Hepatocyte (in vitro differentiated cells): ENCODE results near the gene ZFP36L2. TPM values are rescaled to one million over a fixed set of nuclear protein-coding genes. Genes with fewer than 3 reads are reported as not detected.

Experiments
- DNase-seq: peaks from one replicate; pipeline ENCODE4 v3.0.0-alpha.2; 2016; ENCODE audit warnings: low spot score
- H2AFZ ChIP-seq: fragments of 200-600 bp; sonication (generic); 2 replicates; pipeline ENCODE4 v1.6.0; 2016; ENCODE audit warnings: antibody characterized with exemption, mild to moderate bottlenecking
- H3K27ac ChIP-seq: fragments of 200-600 bp; sonication (generic); 2 replicates; pipeline ENCODE4 v1.5.1; 2016; ENCODE audit warnings: mild to moderate bottlenecking
- H3K27me3 ChIP-seq: fragments of 200-600 bp; sonication (generic); 2 replicates; pipeline ENCODE4 v1.6.1; 2016
- H3K36me3 ChIP-seq: fragments of 200-600 bp; sonication (generic); replicated peaks from 2 replicates; pipeline ENCODE4 v1.5.1; 2016; ENCODE audit warnings: low read depth; ENCODE audit not compliant: insufficient read depth
- H3K4me1 ChIP-seq: fragments of 200-600 bp; sonication (generic); 2 replicates; pipeline ENCODE4 v1.5.1; 2016; ENCODE audit warnings: mild to moderate bottlenecking, moderate library complexity; ENCODE audit not compliant: insufficient read depth
- H3K4me2 ChIP-seq: fragments of 200-600 bp; sonication (generic); 2 replicates; pipeline ENCODE4 v1.6.0; 2016
- H3K4me3 ChIP-seq: fragments of 200-600 bp; sonication (generic); 2 replicates; pipeline ENCODE4 v1.5.1; 2016; ENCODE audit warnings: mild to moderate bottlenecking
- H3K79me2 ChIP-seq: fragments of 200-600 bp; sonication (generic); 2 replicates; pipeline ENCODE4 v1.6.0; 2017; ENCODE audit warnings: mild to moderate bottlenecking
- H3K9me2 ChIP-seq: fragments of 200-600 bp; sonication (generic); replicated peaks from 2 replicates; pipeline ENCODE4 v1.6.0; 2017; ENCODE audit warnings: mild to moderate bottlenecking; ENCODE audit not compliant: insufficient read depth
- H3K9me3 ChIP-seq: fragments of 200-600 bp; sonication (generic); 2 replicates; pipeline ENCODE4 v1.5.1; 2016; ENCODE audit warnings: low read depth, mild to moderate bottlenecking
- H4K20me1 ChIP-seq: fragments of 200-600 bp; sonication (generic); 2 replicates; pipeline ENCODE4 v1.6.0; 2016; ENCODE audit warnings: mild to moderate bottlenecking; ENCODE audit not compliant: insufficient read depth, poor library complexity, severe bottlenecking
- EZH2 ChIP-seq: fragments of 200-600 bp; sonication (generic); IDR thresholded peaks from 2 replicates; pipeline ENCODE4 v1.6.1; 2016; ENCODE audit warnings: antibody characterized with exemption, mild to moderate bottlenecking, borderline replicate concordance
- EZH2phosphoT487 ChIP-seq: fragments of 200-600 bp; sonication (generic); IDR thresholded peaks from one replicate; pipeline ENCODE4 v1.6.1; 2018; ENCODE audit warnings: antibody characterized with exemption, mild to moderate bottlenecking, low read depth, moderate library complexity; ENCODE audit not compliant: unreplicated experiment, severe bottlenecking
- WGBS: methylation state at CpG from one replicate; pipeline ENCODE4 v1.1.6; 2016; ENCODE audit warnings: low lambda C conversion rate; ENCODE audit errors: missing lambda C conversion rate; 5-methylcytosine and 5-hydroxymethylcytosine counted together
- polyA plus RNA-seq: library from polyadenylated mRNA; unstranded; fragments of >200 nt; fragmentation: Nextera tagmentation; extraction: Ambion mirVana; gene quantifications from 2 replicates; pipeline ENCODE4 v1.2.1, GENCODE V29; 2016
- total RNA-seq: library from RNA; depleted of rRNA; stranded (reverse); fragments of >200 nt; gene quantifications from 2 replicates; pipeline ENCODE4 v1.2.3, GENCODE V29; 2014
- TF ChIP-seq, protein P1 (sequence below): fragments of 200-600 bp; sonication (generic); IDR thresholded peaks from 2 replicates; pipeline ENCODE4 v1.5.1; 2016; ENCODE audit warnings: antibody characterized with exemption, mild to moderate bottlenecking; ENCODE audit not compliant: poor library complexity

The ZFP36L2 gene
- total and polyA plus RNA-seq, 2 experiments from 2014 or later = 85.1 to 285 TPM

GRCh38 chr2:43219383-43220228 lies 6.8 kb downstream of the ZFP36L2 start:
- Histone ChIP-seq H3K4me2 (peak overlapping the region; percentile 77), H3K4me3 (no peak overlapping the region), H4K20me1 (peaks cover 17% of the 10 kb centered on the region), H3K4me1 (peaks cover 38% of the 10 kb centered on the region), H3K9me2 (no peaks in the 10 kb centered on the region), H3K27me3 (no peaks in the 10 kb centered on the region), H2AFZ (no peak overlapping the region), H3K79me2 (peaks cover 30% of the 10 kb centered on the region), H3K36me3 (no peaks in the 10 kb centered on the region), H3K27ac (peak overlapping the region; percentile 100), H3K9me3 (no peaks in the 10 kb centered on the region)
- DNase-seq = peak; percentile 92
- 14% methylated on average over 31 of the region's 35 CpGs for whole genome bisulfite sequencing
- TF ChIP-seq EZH2 = no peak
- TF ChIP-seq, protein P1, sequence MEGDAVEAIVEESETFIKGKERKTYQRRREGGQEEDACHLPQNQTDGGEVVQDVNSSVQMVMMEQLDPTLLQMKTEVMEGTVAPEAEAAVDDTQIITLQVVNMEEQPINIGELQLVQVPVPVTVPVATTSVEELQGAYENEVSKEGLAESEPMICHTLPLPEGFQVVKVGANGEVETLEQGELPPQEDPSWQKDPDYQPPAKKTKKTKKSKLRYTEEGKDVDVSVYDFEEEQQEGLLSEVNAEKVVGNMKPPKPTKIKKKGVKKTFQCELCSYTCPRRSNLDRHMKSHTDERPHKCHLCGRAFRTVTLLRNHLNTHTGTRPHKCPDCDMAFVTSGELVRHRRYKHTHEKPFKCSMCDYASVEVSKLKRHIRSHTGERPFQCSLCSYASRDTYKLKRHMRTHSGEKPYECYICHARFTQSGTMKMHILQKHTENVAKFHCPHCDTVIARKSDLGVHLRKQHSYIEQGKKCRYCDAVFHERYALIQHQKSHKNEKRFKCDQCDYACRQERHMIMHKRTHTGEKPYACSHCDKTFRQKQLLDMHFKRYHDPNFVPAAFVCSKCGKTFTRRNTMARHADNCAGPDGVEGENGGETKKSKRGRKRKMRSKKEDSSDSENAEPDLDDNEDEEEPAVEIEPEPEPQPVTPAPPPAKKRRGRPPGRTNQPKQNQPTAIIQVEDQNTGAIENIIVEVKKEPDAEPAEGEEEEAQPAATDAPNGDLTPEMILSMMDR = no peak
- no peak for TF ChIP-seq EZH2phosphoT487

DNA sequence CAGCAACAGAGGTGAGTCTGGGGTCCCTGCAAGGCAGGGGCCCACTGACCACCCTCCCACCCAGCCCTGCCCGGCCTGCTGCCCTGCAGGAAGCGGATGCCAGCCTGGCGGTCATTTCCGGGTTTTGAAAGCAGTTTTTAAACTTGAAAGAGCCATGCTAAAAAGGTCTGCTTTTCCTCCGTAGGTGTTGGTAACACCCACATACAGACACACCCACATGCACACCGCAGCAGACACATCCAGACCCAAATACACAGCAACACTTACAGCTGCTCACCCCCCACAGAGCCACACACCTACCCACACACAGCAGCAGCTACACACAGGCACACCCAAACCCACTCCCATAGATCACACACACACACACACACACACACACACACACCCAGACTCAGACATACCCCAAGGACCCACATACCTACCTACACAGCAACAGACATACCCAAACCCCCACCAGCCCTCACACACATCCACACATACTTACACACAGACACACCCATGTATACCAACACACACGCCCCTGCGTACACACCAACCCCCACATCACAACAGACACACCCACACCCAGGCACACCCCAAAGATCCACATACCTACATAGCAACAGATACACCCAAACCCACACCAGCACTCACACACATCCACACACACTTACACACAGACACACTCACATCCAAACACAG lies 7.6 kb downstream of the ZFP36L2 start:
- WGBS = 34% methylated on average over 8 of the region's 8 CpGs
- H3K9me2 ChIP-seq = no peaks in the 10 kb centered on the region

DNA sequence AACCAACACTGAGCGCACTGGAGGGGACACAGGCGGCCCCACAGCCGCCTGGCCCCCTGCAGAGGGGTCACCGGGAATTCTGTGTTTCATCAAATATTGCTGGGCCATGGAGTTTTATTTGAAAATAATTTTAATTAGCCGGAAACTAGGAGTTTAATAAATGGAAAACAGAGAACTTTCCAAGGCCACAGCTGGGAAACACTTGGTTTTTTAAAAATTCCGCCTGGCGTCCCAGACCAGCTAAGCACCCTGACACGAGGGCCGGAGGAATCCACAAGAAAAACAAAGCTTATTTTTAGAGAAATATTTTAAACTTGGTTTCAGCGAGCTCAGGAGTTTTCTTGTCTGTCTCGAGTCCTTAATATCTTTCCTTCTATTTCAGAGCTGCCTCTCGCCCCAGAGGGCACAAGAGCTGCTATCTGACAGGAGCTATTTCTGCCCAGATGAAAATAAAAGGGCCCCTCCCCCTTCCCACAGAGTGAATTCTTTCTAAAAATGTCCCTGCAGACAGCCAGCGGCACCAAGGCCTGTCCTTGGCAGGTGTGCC lies 8.2 kb downstream of the ZFP36L2 start:
- H3K4me2 ChIP-seq = peak overlapping the region; percentile 77
- no peaks in the 10 kb centered on the region for H3K9me2 ChIP-seq
- H3K4me3 ChIP-seq = no peak overlapping the region
- peak; percentile 39 for DNase-seq
- TF ChIP-seq, protein P1 = no peak
- TF ChIP-seq EZH2 = no peak
- no peak for TF ChIP-seq EZH2phosphoT487
- 27% methylated on average over 13 of the region's 13 CpGs for WGBS
- H3K36me3 ChIP-seq = no peaks in the 10 kb centered on the region
- no peak overlapping the region for H2AFZ ChIP-seq
- peaks cover 38% of the 10 kb centered on the region for H3K4me1 ChIP-seq
- H3K27ac ChIP-seq = peak overlapping the region; percentile 100
- peaks cover 5% of the 10 kb centered on the region for H4K20me1 ChIP-seq
- peaks cover 18% of the 10 kb centered on the region for H3K79me2 ChIP-seq
- H3K9me3 ChIP-seq = no peaks in the 10 kb centered on the region
- H3K27me3 ChIP-seq = no peaks in the 10 kb centered on the region

More for the DNA sequence above, 7.6 kb downstream of the ZFP36L2 start:
- TF ChIP-seq EZH2phosphoT487 (no peak), EZH2 (no peak)
- TF ChIP-seq, protein P1 = no peak
- Histone ChIP-seq H3K36me3 (no peaks in the 10 kb centered on the region), H3K27me3 (no peaks in the 10 kb centered on the region), H4K20me1 (peaks cover 11% of the 10 kb centered on the region), H3K4me3 (no peak overlapping the region), H3K79me2 (peaks cover 24% of the 10 kb centered on the region), H3K27ac (peak overlapping the region; percentile 100), H3K4me1 (peaks cover 38% of the 10 kb centered on the region), H3K4me2 (peak overlapping the region; percentile 77), H2AFZ (no peak overlapping the region), H3K9me3 (no peaks in the 10 kb centered on the region)
- DNase-seq = peak; percentile 56
